COLO668 (cell line): ENCODE measurements around the gene PLA2G15.

ENCODE experiments used
- DNase-seq: peaks from one replicate; lab custom pipeline; 2025; ENCODE audit not compliant: unreplicated experiment; lab: John Stamatoyannopoulos, UW

PLA2G15 gene

DNA sequence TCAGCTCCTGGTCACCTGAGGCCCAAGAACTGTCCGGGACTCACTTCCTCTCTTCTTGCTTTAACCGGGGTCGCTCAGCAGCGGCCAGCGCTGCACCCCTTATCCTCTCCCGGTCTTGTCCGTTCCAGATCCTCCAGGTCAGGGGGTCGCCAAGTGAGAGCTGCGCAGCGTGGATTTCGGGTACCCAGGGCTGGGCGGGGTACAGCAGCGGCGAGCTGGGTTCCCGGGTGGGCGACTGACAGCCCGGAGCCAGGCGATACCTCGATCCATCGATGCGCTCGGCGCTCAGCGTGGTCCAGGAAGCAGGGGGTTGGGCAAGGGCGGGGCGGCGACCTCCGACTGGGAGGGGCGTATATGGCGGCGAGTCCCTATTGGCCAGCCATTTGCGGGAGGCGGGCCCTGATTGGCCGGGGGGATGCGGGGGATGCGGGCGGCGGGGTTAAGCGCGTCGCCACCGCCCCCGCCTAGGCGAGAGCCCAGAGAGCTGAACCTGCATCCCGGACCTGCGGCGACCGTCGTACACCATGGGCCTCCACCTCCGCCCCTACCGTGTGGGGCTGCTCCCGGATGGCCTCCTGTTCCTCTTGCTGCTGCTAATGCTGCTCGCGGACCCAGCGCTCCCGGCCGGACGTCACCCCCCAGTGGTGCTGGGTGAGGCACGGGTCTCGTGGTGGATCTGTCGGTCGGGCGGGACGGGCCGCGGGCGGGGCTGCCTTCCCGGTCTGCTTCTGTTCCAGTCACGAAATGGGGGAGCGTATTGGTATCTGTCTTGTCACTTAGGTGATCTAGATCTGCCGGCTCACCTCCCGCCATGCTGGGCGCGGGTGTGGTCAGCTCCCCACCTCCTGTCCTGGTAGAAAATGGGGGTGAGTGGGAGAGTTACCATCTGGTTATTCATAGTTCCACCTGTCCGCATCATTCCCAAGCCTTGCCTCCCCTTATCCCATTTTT lies at the start of gene PLA2G15:
PLA2G15 (plus strand) TSS at position 471 of the 951 bp plus-strand sequence; CDS start at position 525, 54 bp downstream.
- DNase-seq = peak; percentile 96

- DNase-seq = no peak
These were observed 47.9 kb upstream of the PLA2G15 start for GRCh38 chr16:68197250-68197649.

DNA sequence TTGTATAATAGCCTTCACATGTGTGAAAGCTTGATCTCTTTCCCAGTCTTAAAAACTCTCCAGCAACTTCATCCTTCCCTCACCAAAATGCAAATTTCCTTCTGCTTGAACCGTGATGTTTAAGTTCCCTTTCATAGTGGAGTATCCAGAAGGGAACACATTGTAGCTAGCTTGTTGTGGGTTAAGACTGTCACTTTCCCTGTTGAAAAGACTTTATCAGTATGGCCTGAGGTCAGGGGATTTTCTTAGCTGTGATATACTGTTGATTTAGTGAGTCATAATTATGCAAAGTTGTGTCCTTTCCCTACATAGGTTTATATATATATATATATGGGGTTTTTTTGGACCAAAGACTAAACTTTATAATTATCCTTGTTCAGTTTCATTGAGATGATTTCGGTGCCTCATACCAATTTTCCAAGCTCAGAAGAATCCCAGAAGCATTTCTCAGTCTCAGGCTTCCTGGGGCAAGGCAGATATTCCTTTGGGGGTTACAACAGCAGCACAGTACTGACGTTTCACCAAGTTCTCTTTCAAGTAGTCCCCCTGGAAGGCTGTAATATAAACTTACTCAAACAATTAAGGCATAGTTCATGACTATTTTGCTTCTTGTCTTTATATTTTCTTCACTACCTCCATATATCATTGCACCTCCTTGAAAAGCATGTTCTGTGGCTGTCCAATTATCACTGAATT lies 44.9 kb upstream of the PLA2G15 start:
- DNase-seq = no peak

GRCh38 chr16:68202091-68202519 lies 43.1 kb upstream of the PLA2G15 start:
- DNase-seq = peak; percentile 13

- DNase-seq = no peak
These were observed 38.9 kb upstream of the PLA2G15 start for GRCh38 chr16:68206245-68206644.

GRCh38 chr16:68214726-68215125 lies 30.4 kb upstream of the PLA2G15 start:
- DNase-seq = no peak

DNA sequence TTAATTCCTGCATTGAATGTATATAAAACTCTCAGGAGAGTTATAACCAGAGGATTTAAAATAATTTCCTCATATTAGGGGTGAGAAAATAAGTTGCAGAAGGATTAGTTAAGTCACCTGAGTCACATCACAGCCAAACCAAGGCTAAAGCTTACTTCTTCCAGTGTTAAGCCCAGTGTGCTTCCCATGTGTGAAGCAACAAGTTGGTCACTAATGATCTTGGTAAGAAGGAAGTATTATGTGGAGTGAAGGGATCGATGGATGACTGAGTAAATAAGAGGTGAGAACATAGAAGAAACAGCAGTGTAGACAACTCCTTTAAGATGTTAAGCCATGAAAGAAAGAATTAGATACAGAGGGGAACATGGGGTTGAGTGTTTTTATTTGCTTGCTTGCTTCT lies 29.9 kb upstream of the PLA2G15 start:
- no peak for DNase-seq

DNA sequence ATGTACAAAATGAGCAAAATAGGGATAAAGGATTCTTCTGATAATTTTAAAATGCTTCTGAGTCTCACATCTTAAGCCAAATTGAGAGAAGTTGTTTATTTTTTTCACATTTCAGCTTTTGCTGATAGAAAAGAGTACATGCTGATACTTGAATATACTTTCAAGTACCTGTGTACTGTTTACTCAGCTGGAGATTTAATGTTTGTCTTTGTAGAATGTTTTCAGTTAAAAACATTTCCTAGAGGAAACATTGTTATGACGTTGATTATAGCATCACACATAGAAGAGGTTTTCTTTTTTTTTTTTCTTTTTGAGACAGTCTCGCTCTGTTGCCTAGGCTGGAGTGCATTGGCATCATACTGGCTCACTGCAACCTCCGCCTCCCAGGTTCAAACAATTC lies 28.9 kb upstream of the PLA2G15 start:
- DNase-seq = no peak

DNA sequence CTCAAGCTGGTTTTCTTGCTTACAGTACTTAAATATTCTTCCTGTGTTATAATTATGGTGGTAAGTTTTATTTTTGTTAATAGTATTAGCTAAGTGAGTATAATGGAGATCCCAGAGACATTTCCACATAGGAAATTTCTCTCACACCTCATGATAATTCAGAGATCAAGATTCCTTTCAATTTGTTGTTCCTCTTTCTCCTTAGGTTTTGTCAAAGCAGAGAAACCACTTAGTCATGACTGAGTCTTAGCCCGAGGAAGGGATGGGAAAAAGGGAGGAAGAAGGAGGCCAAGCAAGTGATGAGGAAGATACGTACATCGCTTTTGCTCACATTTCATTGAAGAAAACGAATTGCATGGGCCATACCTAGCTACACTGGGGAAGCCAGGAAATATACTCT lies 27.7 kb upstream of the PLA2G15 start:
- no peak for DNase-seq

DNA sequence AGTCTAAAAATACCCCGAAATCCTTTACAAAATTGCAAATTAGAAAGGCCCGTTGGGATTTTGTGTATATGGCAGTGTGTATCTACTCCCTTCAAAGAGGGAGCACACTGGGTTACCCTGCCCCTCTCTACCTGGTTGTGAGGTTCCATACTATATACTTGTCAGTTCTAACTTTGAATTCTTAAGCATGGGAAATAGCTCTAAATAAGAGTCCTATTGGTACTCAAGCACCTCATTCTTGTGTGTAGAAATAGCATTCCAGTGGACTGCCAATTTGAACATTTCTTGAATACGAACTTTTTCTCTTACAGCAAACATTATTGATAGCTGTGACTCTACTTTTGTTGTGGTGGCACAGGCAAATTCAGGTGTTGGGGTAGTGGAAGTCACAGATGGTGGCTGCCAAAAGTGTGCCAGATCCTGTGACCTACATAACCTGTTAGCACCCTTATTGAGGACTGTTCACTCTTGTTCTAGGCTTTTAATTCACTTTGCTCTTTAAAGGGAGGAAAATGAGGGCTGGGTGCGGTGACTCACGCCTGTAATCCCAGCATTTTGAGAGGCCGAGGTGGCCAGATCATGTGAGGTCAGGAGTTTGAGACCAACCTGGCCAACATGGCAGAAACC lies 25.3 kb upstream of the PLA2G15 start:
- no peak for DNase-seq

DNA sequence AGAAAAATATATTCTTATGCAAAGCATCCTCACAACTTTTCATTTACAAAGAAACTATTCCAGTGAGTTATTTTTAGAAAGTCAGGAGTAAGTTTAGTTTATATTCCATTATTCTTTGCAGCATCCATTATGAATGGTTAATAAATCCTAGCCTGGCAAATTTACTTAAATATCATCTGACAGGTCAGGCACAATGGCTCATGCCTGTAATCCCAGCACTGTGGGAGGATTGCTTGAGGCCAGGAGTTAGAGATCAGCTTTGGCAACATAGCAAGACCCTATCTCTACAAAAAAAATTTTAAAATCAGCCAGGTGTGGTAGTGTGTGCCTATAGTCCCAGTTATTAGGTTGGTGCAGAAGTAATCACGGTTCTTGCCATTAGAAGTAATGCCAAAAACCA lies 22.1 kb upstream of the PLA2G15 start:
- no peak for DNase-seq

GRCh38 chr16:68226116-68226515 lies 19.1 kb upstream of the PLA2G15 start:
- no peak for DNase-seq

DNA sequence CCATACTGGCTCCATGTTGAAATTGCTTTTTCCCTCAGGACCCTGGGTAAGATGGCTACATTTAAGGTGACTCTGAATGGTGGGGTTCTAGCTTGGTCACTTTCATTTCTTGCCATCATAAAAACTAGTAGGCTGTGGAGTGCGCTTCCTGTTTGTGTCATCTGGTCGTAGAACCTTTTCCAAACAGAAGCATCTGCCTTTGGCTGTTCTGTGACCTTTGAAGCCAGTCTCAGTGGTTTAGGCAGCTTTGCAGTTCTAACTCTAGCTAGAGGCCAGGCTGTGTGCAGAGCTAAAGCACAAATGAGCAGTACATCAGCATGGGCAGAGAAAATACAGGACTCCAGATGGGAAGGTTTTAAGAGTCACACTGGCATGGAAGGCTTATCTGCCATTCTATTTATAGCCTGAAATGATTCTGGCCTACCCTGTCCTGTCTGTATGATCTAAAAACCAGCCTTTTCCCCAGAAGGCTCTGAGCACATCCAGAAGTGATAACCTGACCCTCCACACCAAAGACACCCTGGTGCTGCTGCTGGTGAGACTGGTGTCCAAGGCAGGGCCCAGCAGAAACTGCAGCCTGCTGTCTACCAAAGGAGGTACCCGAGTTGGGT lies 17.9 kb upstream of the PLA2G15 start:
- peak; percentile 14 for DNase-seq

DNA sequence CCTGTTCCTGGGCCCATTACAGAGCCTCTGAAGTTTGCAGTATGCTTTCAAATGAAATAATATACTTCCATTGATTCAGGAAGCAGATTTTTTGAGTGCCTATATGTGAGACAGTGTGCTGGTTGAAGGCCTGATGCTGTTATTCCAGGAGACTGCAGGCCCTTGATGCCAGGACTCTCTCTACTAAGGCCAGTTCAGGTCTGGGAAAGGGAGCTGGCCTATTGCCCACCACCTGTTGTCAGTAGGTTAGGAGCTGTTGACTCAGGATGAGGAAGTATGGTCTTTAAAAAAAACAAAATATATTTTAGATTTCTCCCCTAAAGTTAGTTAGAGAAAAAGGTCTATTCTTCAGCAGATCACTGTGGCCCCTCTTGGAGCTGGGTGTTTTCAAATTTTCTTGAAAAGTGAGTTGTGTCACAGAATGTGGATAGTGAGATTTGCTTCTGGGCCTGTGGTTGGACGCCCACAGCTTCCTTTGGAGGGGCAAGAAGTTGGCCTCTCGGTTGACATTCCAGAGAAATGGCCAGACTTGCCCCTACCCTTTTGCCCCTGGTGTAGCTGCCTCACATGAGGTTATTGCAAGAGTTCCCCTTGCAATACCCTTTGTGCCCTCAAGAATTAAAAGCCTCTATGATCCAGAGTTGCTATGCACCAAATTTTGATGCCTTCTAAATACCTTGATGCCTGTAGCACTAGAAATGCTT lies 17.2 kb upstream of the PLA2G15 start:
- peak; percentile 10 for DNase-seq

GRCh38 chr16:68228652-68229051 lies 16.5 kb upstream of the PLA2G15 start:
- DNase-seq = no peak

DNA sequence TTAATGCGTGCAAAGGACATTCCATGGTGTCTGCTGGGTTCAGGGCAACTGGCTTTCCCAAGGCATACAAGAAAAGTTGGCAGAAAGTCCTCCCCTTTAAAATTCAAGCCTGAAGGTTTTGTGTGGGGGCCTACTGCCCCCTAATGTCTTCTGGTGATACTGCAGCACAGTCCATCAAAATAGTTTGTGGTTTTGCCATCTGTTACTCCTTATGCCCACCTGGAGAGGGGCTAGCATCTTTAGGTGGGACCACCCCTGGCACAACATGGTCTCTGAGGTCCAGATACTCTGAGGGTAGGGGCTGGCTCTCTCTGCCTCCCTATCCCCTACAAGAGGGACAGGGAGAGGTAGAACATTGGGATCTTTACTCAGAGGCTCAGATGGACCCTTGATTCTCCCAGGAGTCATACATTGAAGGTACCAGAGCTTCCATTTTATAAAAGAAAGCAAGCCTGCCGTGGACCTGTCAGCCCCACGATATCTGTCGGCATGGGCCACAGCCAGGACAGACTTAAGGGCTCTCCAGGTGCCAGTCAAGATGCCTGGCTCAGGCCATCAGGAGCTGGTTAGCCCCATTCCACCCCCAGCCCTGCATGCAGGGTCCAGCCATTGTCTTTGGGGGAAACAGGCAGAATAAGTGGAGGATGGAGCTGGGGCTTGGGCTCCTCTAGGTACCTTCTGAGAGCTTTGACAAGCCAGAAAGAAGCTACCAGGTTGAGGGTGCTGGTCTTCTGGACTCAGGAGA lies 15.6 kb upstream of the PLA2G15 start:
- peak; percentile 28 for DNase-seq

DNA sequence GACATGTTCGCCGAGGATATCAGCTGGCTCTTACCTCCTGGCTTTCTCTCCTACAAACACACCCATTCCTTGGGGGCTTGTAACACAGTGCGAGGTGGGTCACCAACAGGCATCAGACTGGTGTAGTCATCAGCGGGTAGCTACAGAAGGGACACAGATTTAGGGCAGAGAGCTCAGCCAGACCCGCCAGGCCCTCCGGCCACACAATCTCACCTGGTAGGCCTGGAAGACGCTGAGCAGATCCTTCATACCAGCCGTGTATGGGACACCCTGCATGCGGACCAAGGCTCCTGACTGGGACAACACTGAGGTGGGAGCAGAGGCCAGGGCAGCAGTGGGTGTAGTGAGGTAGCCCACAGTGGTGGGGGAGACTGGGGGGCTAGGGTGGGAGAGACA lies 15.0 kb upstream of the PLA2G15 start:
- no peak for DNase-seq

DNA sequence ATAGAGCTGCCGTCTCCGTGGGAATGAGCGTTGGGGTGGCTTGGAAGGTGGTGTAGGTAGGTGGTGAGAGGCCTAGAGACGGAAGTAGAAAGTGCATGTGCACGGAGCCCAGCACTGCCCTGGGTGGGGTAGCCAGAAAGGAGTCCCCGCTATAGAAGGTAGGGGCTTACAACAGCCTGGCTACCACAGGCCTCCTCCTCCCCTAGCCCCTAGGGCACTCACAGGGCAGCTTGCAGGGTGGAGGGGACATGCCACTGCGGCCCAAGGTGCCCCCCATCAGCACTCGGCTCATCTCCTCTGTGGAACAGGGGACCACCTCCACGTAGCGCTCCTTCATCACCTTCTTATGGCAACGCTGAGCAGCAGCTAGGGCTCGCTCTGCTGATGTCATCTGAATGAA lies 14.2 kb upstream of the PLA2G15 start:
- DNase-seq = no peak

GRCh38 chr16:68231384-68232136 lies 13.6 kb upstream of the PLA2G15 start:
- DNase-seq = no peak
